Fibroblast of lung (primary cell): ENCODE measurements around the gene ARHGEF6. TPM values are rescaled to one million over a fixed set of nuclear protein-coding genes. Genes with fewer than 3 reads are reported as not detected.

ENCODE experiments used
- DNase-seq, 2 donors: peaks; one replicate each; pipeline versions ENCODE4 v3.0.0 to v3.0.0-alpha.2; 2010; ENCODE audit warnings: low read depth in 2 of 2
- H2AFZ ChIP-seq: 2 replicates; pipeline ENCODE4 v1.5.1; 2012; ENCODE audit warnings: low read length, control low read depth, inconsistent platforms
- H3K27ac ChIP-seq: 2 replicates; pipeline ENCODE4 v1.5.1; 2011; ENCODE audit warnings: low read length, control low read depth; ENCODE audit not compliant: insufficient read depth
- H3K27me3 ChIP-seq: 2 replicates; pipeline ENCODE4 v1.5.1; 2011; ENCODE audit warnings: mild to moderate bottlenecking, low read length; ENCODE audit not compliant: control insufficient read depth, insufficient read depth
- H3K36me3 ChIP-seq: 2 replicates; pipeline ENCODE4 v1.5.1; 2011; ENCODE audit warnings: low read length; ENCODE audit not compliant: control insufficient read depth, insufficient read depth
- H3K4me1 ChIP-seq: 2 replicates; pipeline ENCODE4 v1.5.1; 2011; ENCODE audit warnings: low read length; ENCODE audit not compliant: control insufficient read depth, insufficient read depth; ENCODE audit errors: extremely low read depth
- H3K4me2 ChIP-seq: 2 replicates; pipeline ENCODE4 v1.5.1; 2011; ENCODE audit warnings: low read length, control low read depth; ENCODE audit not compliant: insufficient read depth; ENCODE audit errors: extremely low read depth
- H3K4me3 ChIP-seq, 4 experiments: fragments of 200-600 bp in 1 of 4; sonication (generic) in 1 of 4; replicated peaks in 1 of 4; 2 replicates each; pipeline ENCODE4 v1.5.1; 2011 to 2016; ENCODE audit warnings: low read length in 4 of 4, low read depth in 3 of 4, mild to moderate bottlenecking in 3 of 4, control low read depth in 2 of 4, inconsistent platforms in 1 of 4, mixed read lengths in 1 of 4; ENCODE audit not compliant: insufficient read depth in 1 of 4; ENCODE audit errors: control extremely low read depth in 1 of 4
- H3K79me2 ChIP-seq: 2 replicates; pipeline ENCODE4 v1.5.1; 2012; ENCODE audit warnings: mild to moderate bottlenecking, low read length, inconsistent platforms; ENCODE audit not compliant: control insufficient read depth, insufficient read depth
- H3K9ac ChIP-seq: 2 replicates; pipeline ENCODE4 v1.5.1; 2011; ENCODE audit warnings: mild to moderate bottlenecking, low read length, control low read depth; ENCODE audit not compliant: insufficient read depth
- H3K9me3 ChIP-seq: 2 replicates; pipeline ENCODE4 v1.5.1; 2012; ENCODE audit warnings: low read depth, low read length; ENCODE audit not compliant: control insufficient read depth, insufficient read depth
- H4K20me1 ChIP-seq: 2 replicates; pipeline ENCODE4 v1.5.1; 2011; ENCODE audit warnings: low read length; ENCODE audit not compliant: control insufficient read depth, insufficient read depth; ENCODE audit errors: extremely low read depth
- CTCF ChIP-seq, 2 donors: IDR thresholded peaks in 1 of 2; conservative IDR thresholded peaks in 1 of 2; 1 replicate in 1 of 2; 2 replicates in 1 of 2; pipeline ENCODE4 v1.5.1; 2011 to 2012; ENCODE audit warnings: low read length in 2 of 2, control low read depth in 1 of 2, inconsistent platforms in 1 of 2, low read depth in 1 of 2, mild to moderate bottlenecking in 1 of 2
- EZH2 ChIP-seq: IDR thresholded peaks from 2 replicates; pipeline ENCODE4 v1.5.1; 2012; ENCODE audit warnings: low read length, control low read depth, mild to moderate bottlenecking; ENCODE audit errors: missing control alignments
- polyA plus RNA-seq, 2 donors: library from polyadenylated mRNA; depleted of rRNA in 1 of 2; stranded (reverse) in 1 of 2; unstranded in 1 of 2; fragments of >200 nt; gene quantifications; 2 replicates each; pipeline ENCODE4 v1.2.1, GENCODE V29; 2011 to 2012; ENCODE audit warnings: missing spikeins in 1 of 2
- total RNA-seq: library from RNA; depleted of rRNA; stranded (reverse); fragments of >200 nt; gene quantifications from 2 replicates; pipeline ENCODE4 v1.2.1, GENCODE V29; 2014

The ARHGEF6 gene
- total and polyA plus RNA-seq, 2 donors (not counting 1 experiment from before 2014, with no cell fraction given) = 30.1 to 32.5 TPM

- Histone ChIP-seq H3K36me3 (no peaks in the 10 kb centered on the region), H3K9ac (no peak overlapping the region), H3K4me1 (peaks cover 3% of the 10 kb centered on the region), H3K4me2 (no peak overlapping the region), H3K4me3 (no peak overlapping the region), H2AFZ (no peak overlapping the region), H3K27ac (no peak overlapping the region), H3K79me2 (no peaks in the 10 kb centered on the region), H3K9me3 (no peaks in the 10 kb centered on the region), H3K27me3 (no peaks in the 10 kb centered on the region), H4K20me1 (no peaks in the 10 kb centered on the region)
- DNase-seq = no peak
- TF ChIP-seq CTCF (conservative IDR thresholded peaks at IDR 0.05 in 1 of 2, IDR thresholded peaks at IDR 0.05 in 1 of 2; ENCODE audit: low read depth in 1 of 2, low read length in 2 of 2) (no peak), EZH2 (no peak)
These were observed 33.4 kb downstream of the ARHGEF6 start for GRCh38 chrX:136747003-136747986.

- DNase-seq = peak in 1 of 2 donors; percentile 33
- Histone ChIP-seq H4K20me1 (no peaks in the 10 kb centered on the region), H3K36me3 (no peaks in the 10 kb centered on the region), H3K9me3 (no peaks in the 10 kb centered on the region), H2AFZ (peak overlapping the region; percentile 39), H3K4me2 (peak overlapping the region; percentile 13), H3K27me3 (no peaks in the 10 kb centered on the region), H3K4me3 (no peak overlapping the region), H3K9ac (no peak overlapping the region), H3K4me1 (peaks cover 3% of the 10 kb centered on the region), H3K27ac (no peak overlapping the region), H3K79me2 (no peaks in the 10 kb centered on the region)
- TF ChIP-seq CTCF (conservative IDR thresholded peaks at IDR 0.05 in 1 of 2, IDR thresholded peaks at IDR 0.05 in 1 of 2; ENCODE audit: low read depth in 1 of 2, low read length in 2 of 2) (no peak), EZH2 (no peak)
These were observed 35.2 kb downstream of the ARHGEF6 start for GRCh38 chrX:136745215-136746173.
